SK-N-SH treated with all-trans-retinoic acid at 6 μM for 48 hours (cell line): ENCODE results near the gene BARX2.

ENCODE experiments used
- ARNTL ChIP-seq: fragments of 450-650 bp; formaldehyde crosslinking; IDR thresholded peaks from 2 replicates; pipeline ENCODE4 v1.5.0; 2020; ENCODE audit warnings: low read depth, mild to moderate bottlenecking, moderate library complexity, borderline replicate concordance
- SNAI2 ChIP-seq: fragments of 250-450 bp; sonication (Bioruptor Pico); IDR thresholded peaks from 2 replicates; pipeline ENCODE4 v1.5.0; 2020; ENCODE audit warnings: mild to moderate bottlenecking, moderate library complexity
- TCF4 ChIP-seq: fragments of 250-450 bp; sonication (Bioruptor Pico); IDR thresholded peaks from 2 replicates; pipeline ENCODE4 v1.8.0; 2021; ENCODE audit warnings: mild to moderate bottlenecking, moderate library complexity, borderline replicate concordance
- TSHZ2 ChIP-seq: fragments of 250-450 bp; sonication (Bioruptor Pico); IDR thresholded peaks from 2 replicates; pipeline ENCODE4 v1.5.0; 2020; ENCODE audit warnings: mild to moderate bottlenecking, moderate library complexity
- ZC3H10 ChIP-seq: fragments of 250-450 bp; sonication (Bioruptor Pico); IDR thresholded peaks from 2 replicates; pipeline ENCODE4 v1.5.1; 2021; ENCODE audit warnings: mild to moderate bottlenecking, moderate library complexity
- ZFP3 ChIP-seq: fragments of 250-450 bp; sonication (Bioruptor Pico); IDR thresholded peaks from 2 replicates; pipeline ENCODE4 v1.5.0; 2020; ENCODE audit warnings: mild to moderate bottlenecking, moderate library complexity
- TF ChIP-seq, protein P1 (sequence below): fragments of 250-450 bp; sonication (Bioruptor Pico); IDR thresholded peaks from 2 replicates; pipeline ENCODE4 v1.8.0; 2020; ENCODE audit warnings: mild to moderate bottlenecking, moderate library complexity, borderline replicate concordance

GRCh38 chr11:129368889-129369672, 6.6 kb upstream of the BARX2 start:
- TF ChIP-seq, protein P1, sequence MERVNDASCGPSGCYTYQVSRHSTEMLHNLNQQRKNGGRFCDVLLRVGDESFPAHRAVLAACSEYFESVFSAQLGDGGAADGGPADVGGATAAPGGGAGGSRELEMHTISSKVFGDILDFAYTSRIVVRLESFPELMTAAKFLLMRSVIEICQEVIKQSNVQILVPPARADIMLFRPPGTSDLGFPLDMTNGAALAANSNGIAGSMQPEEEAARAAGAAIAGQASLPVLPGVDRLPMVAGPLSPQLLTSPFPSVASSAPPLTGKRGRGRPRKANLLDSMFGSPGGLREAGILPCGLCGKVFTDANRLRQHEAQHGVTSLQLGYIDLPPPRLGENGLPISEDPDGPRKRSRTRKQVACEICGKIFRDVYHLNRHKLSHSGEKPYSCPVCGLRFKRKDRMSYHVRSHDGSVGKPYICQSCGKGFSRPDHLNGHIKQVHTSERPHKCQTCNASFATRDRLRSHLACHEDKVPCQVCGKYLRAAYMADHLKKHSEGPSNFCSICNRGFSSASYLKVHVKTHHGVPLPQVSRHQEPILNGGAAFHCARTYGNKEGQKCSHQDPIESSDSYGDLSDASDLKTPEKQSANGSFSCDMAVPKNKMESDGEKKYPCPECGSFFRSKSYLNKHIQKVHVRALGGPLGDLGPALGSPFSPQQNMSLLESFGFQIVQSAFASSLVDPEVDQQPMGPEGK (CRISPR knock-in tag), result no peak
- TF ChIP-seq ARNTL (CRISPR knock-in tag), result no peak
- no peak for TF ChIP-seq TSHZ2
- no peak for TF ChIP-seq ZFP3
- no peak for TF ChIP-seq ZC3H10 (CRISPR knock-in tag)
- no peak for TF ChIP-seq TCF4 (CRISPR knock-in tag)
- no peak for TF ChIP-seq SNAI2 (CRISPR knock-in tag)
